ENCODE results near the gene PDGFA. TPM values are rescaled to one million over a fixed set of nuclear protein-coding genes. Genes with fewer than 3 reads are reported as not detected.

PDGFA gene
- total RNA-seq, 1 experiment from 2014 or later, result 35.8 TPM

DNA sequence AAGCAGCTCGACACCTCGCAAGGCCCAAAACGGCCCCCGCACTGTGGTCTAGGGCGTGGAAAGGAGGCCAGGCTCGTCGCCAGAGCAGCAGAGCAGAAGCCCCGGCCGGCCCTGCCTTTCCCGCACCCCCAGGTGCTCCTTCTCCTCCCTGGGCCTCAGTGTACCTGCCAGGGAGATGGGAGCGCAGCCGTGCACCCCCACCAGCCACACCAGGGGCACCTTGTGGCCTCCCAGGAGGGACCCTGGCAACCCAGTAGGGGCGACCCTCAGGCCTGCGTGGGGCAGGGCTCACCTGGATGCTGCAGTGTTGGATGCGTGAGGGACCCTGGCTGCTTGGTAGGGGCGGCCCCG lies 9.5 kb downstream of the PDGFA start:
- Histone ChIP-seq H3K79me2 (ENCODE audit: insufficient read depth, low read length) (peaks cover 4% of the 10 kb centered on the region; the same call in 1 of the 2 replicates), H3K23ac (ENCODE audit: insufficient read length, low read depth, low read length) (no peak overlapping the region), H3T11ph (ENCODE audit: low read length) (no peak overlapping the region), H4K5ac (ENCODE audit: insufficient read length, low read depth, low read length) (no peak overlapping the region), H2BK20ac (ENCODE audit: low read depth, low read length, poor library complexity, severe bottlenecking) (no peak overlapping the region), H2AFZ (ENCODE audit: low read length) (no peak overlapping the region), H3K4me2 (ENCODE audit: insufficient read depth, insufficient read length, low read length) (no peak overlapping the region), H3K23me2 (ENCODE audit: insufficient read length, low read depth, low read length, poor library complexity, severe bottlenecking) (no peaks in the 10 kb centered on the region), H3K27me3 (ENCODE audit: insufficient read depth, low read length) (no peaks in the 10 kb centered on the region), H2BK15ac (ENCODE audit: low read depth, low read length) (no peak overlapping the region), H3K4me1 (ENCODE audit: insufficient read depth, low read length) (peaks cover 6% of the 10 kb centered on the region; the same call in 1 of the 2 replicates), H3K4ac (ENCODE audit: low read depth, low read length) (no peak overlapping the region), H4K20me1 (ENCODE audit: control insufficient read depth, insufficient read depth, insufficient read length) (no peaks in the 10 kb centered on the region), H2BK5ac (ENCODE audit: insufficient read length, low read length) (no peak overlapping the region), H3K79me1 (ENCODE audit: insufficient read depth, low read depth, low read length, poor library complexity, severe bottlenecking) (peaks cover 5% of the 10 kb centered on the region), H2AK5ac (ENCODE audit: insufficient read length, low read length) (no peak overlapping the region), H3K27ac (ENCODE audit: insufficient read length, low read depth, low read length) (no peak overlapping the region), H2BK12ac (ENCODE audit: insufficient read length, low read depth, low read length) (no peak overlapping the region), H3K14ac (ENCODE audit: insufficient read depth, low read length) (no peak overlapping the region), H4K8ac (replicated peaks; ENCODE audit: insufficient read length, low read depth, low read length) (no peak overlapping the region), H3K56ac (ENCODE audit: insufficient read length, low read depth, low read length) (no peak overlapping the region), H3K9ac (ENCODE audit: extremely low read depth, insufficient read length, low read length) (no peak overlapping the region), H2BK120ac (ENCODE audit: low read depth, low read length, poor library complexity, severe bottlenecking) (no peak overlapping the region), H3K9me3 (ENCODE audit: control insufficient read depth, low read depth, low read length) (no peaks in the 10 kb centered on the region), H4K91ac (ENCODE audit: insufficient read length, low read depth, low read length) (no peak overlapping the region), H3K18ac (ENCODE audit: insufficient read length, low read depth, low read length) (no peak overlapping the region)
- Mint-ChIP-seq H3K4me3 (no peak overlapping the region), H3K27me3 (ENCODE audit: low read depth) (peaks cover 8% of the 10 kb centered on the region), H3K4me1 (peaks cover 19 to 25% of the 10 kb centered on the region in 2 experiments), H3K9me3 (no peaks in the 10 kb centered on the region), H3K36me3 (ENCODE audit: insufficient read depth in 1 of 3, low read depth in 3 of 3) (peaks cover 8 to 18% (median 16%) of the 10 kb centered on the region in 3 experiments), H3K27ac (no peak overlapping the region)
- DNase-seq, result no peak
- TF ChIP-seq, protein P1, sequence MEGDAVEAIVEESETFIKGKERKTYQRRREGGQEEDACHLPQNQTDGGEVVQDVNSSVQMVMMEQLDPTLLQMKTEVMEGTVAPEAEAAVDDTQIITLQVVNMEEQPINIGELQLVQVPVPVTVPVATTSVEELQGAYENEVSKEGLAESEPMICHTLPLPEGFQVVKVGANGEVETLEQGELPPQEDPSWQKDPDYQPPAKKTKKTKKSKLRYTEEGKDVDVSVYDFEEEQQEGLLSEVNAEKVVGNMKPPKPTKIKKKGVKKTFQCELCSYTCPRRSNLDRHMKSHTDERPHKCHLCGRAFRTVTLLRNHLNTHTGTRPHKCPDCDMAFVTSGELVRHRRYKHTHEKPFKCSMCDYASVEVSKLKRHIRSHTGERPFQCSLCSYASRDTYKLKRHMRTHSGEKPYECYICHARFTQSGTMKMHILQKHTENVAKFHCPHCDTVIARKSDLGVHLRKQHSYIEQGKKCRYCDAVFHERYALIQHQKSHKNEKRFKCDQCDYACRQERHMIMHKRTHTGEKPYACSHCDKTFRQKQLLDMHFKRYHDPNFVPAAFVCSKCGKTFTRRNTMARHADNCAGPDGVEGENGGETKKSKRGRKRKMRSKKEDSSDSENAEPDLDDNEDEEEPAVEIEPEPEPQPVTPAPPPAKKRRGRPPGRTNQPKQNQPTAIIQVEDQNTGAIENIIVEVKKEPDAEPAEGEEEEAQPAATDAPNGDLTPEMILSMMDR (conservative IDR thresholded peaks at IDR 0.05), result no peak
- no CpG with 5 or more reads among the region's 17 CpGs for WGBS (ENCODE audit: extremely low coverage, insufficient read length, low lambda C conversion rate)

All from H9 (cell line).